COLO829 (cell line): ENCODE measurements around the gene GRB10.

Experiments
- DNase-seq: peaks from one replicate; pipeline ENCODE4 v3.0.0; 2012; ENCODE audit warnings: low spot score

Gene GRB10

GRCh38 chr7:50688226-50688590 is 94.5 kb downstream of the GRB10 start:
- DNase-seq: no peak

- no peak for DNase-seq
Observed at GRCh38 chr7:50687575-50688225, 95.0 kb downstream of the GRB10 start.

- no peak for DNase-seq
Observed at GRCh38 chr7:50687096-50687495, 95.6 kb downstream of the GRB10 start.

GRCh38 chr7:50685135-50686065 is 97.3 kb downstream of the GRB10 start:
- DNase-seq: no peak

- DNase-seq: no peak
Observed at GRCh38 chr7:50684713-50685075, 98.0 kb downstream of the GRB10 start.

- DNase-seq: no peak
Observed at GRCh38 chr7:50684011-50684712, 98.5 kb downstream of the GRB10 start.

- no peak for DNase-seq
Observed at GRCh38 chr7:50682573-50682972, 100.1 kb downstream of the GRB10 start.

GRCh38 chr7:50682079-50682478 is 100.6 kb downstream of the GRB10 start:
- no peak for DNase-seq

- DNase-seq: no peak
Observed at GRCh38 chr7:50681432-50682045, 101.2 kb downstream of the GRB10 start.

GRCh38 chr7:50679218-50680007 is 103.3 kb downstream of the GRB10 start:
- peak; percentile 42 for DNase-seq

- DNase-seq: no peak
Observed at GRCh38 chr7:50678586-50678985, 104.1 kb downstream of the GRB10 start.

- DNase-seq: no peak
Observed at GRCh38 chr7:50677638-50677996, 105.1 kb downstream of the GRB10 start.

- DNase-seq: no peak
Observed at GRCh38 chr7:50676740-50677637, 105.7 kb downstream of the GRB10 start.

GRCh38 chr7:50676079-50676478 is 106.6 kb downstream of the GRB10 start:
- DNase-seq: no peak

GRCh38 chr7:50674896-50675835 is 107.5 kb downstream of the GRB10 start:
- DNase-seq: no peak

- no peak for DNase-seq
Observed at GRCh38 chr7:50674299-50674698, 108.4 kb downstream of the GRB10 start.

GRCh38 chr7:50673096-50673495 is 109.6 kb downstream of the GRB10 start:
- DNase-seq: no peak

- DNase-seq: no peak
Observed at GRCh38 chr7:50672045-50672444, 110.7 kb downstream of the GRB10 start.

GRCh38 chr7:50671386-50671785 is 111.3 kb downstream of the GRB10 start:
- DNase-seq: no peak

GRCh38 chr7:50669890-50670289 is 112.8 kb downstream of the GRB10 start:
- DNase-seq: no peak
